IMR-90 (cell line): ENCODE data around the gene IGFL3. TPM values are rescaled to one million over a fixed set of nuclear protein-coding genes. Genes with fewer than 3 reads are reported as not detected.

ENCODE experiments used
- ATAC-seq: fragments of 200-7000 bp; cut with Tn5 transposase; 2 replicates; pipeline ENCODE4 v1.9.1; 2020; ENCODE audit warnings: low read depth, mild to moderate bottlenecking, moderate library complexity
- BruUV-seq: library from RNA; stranded (reverse); fragments of 400-500 nt; replicated peaks from 2 replicates; lab custom pipeline; 2021; lab: Mats Ljungman, UMichigan
- CTCF ChIA-PET: fragments of 300-600 bp; formaldehyde crosslinking; extraction: SDS; loops from one replicate; lab custom pipeline; 2021; ENCODE audit warnings: antibody characterized with exemption; lab: Yijun Ruan, JAX
- POLR2A ChIA-PET: fragments of 300-600 bp; sonication (Branson Sonifier 250); formaldehyde crosslinking; loops from one replicate; lab custom pipeline; 2022; ENCODE audit warnings: antibody characterized with exemption; ENCODE audit not compliant: unreplicated experiment; lab: Charles Lee
- DNase-seq: peaks from one replicate; pipeline ENCODE4 v3.0.0; 2013
- H2AFZ ChIP-seq: replicated peaks from 2 replicates; pipeline ENCODE3; 2013; ENCODE audit warnings: low read length, mild to moderate bottlenecking; ENCODE audit not compliant: poor library complexity
- H2AK5ac ChIP-seq: 2 replicates; pipeline ENCODE4 v1.6.1; 2013; ENCODE audit warnings: low read depth, low read length, inconsistent platforms
- H2AK9ac ChIP-seq: replicated peaks from 2 replicates; pipeline ENCODE3; 2013; ENCODE audit warnings: mild to moderate bottlenecking, low read depth, low read length, moderate library complexity; ENCODE audit not compliant: poor library complexity
- H2BK120ac ChIP-seq: 2 replicates; pipeline ENCODE4 v1.6.1; 2013; ENCODE audit warnings: low read depth, low read length, inconsistent platforms
- H2BK15ac ChIP-seq: 3 replicates; pipeline ENCODE4 v1.6.1; 2013; ENCODE audit warnings: low read depth, low read length, inconsistent platforms
- H2BK20ac ChIP-seq: 2 replicates; pipeline ENCODE4 v1.6.1; 2013; ENCODE audit warnings: low read depth, mild to moderate bottlenecking, inconsistent platforms, low read length, moderate library complexity
- H2BK5ac ChIP-seq: 2 replicates; pipeline ENCODE4 v1.6.1; 2013; ENCODE audit warnings: mild to moderate bottlenecking, low read depth, low read length, inconsistent platforms; ENCODE audit not compliant: poor library complexity, severe bottlenecking
- H3K14ac ChIP-seq: replicated peaks from 2 replicates; pipeline ENCODE4 v1.6.1; 2013; ENCODE audit warnings: low read depth, low read length, inconsistent platforms
- H3K18ac ChIP-seq: 2 replicates; pipeline ENCODE4 v1.6.1; 2013; ENCODE audit warnings: low read depth, low read length, control low read depth
- H3K23ac ChIP-seq: 2 replicates; pipeline ENCODE4 v1.6.1; 2013; ENCODE audit warnings: low read depth, low read length, inconsistent platforms
- H3K27ac ChIP-seq: 2 replicates; pipeline ENCODE4 v1.5.1; 2013; ENCODE audit warnings: mild to moderate bottlenecking, control low read depth, low read length; ENCODE audit not compliant: insufficient read depth
- H3K27me3 ChIP-seq: 2 replicates; pipeline ENCODE4 v1.6.1; 2013; ENCODE audit warnings: low read length; ENCODE audit not compliant: control insufficient read depth, insufficient read depth
- H3K36me3 ChIP-seq: 2 replicates; pipeline ENCODE4 v1.6.1; 2013; ENCODE audit warnings: low read length, mixed read lengths; ENCODE audit not compliant: control insufficient read depth, insufficient read depth
- H3K4ac ChIP-seq: 2 replicates; pipeline ENCODE4 v1.6.1; 2013; ENCODE audit warnings: low read depth, low read length, inconsistent platforms
- H3K4me1 ChIP-seq: 2 replicates; pipeline ENCODE4 v1.6.1; 2013; ENCODE audit warnings: low read length, mixed read lengths; ENCODE audit not compliant: control insufficient read depth, insufficient read depth
- H3K4me2 ChIP-seq: 2 replicates; pipeline ENCODE4 v1.6.1; 2013; ENCODE audit warnings: low read depth, mild to moderate bottlenecking, control low read depth, low read length, moderate library complexity
- H3K4me3 ChIP-seq: 2 replicates; pipeline ENCODE4 v1.5.1; 2013; ENCODE audit warnings: low read depth, mild to moderate bottlenecking, control low read depth, low read length, moderate library complexity; ENCODE audit not compliant: insufficient read depth
- H3K56ac ChIP-seq: 2 replicates; pipeline ENCODE4 v1.6.1; 2013; ENCODE audit warnings: low read length, inconsistent platforms; ENCODE audit not compliant: insufficient read depth; ENCODE audit errors: extremely low read depth
- H3K79me1 ChIP-seq, 2 experiments: 2 replicates each; pipeline ENCODE4 v1.6.1; 2013; ENCODE audit warnings: low read length in 2 of 2, inconsistent platforms in 1 of 2, low read depth in 1 of 2
- H3K9ac ChIP-seq: 2 replicates; pipeline ENCODE4 v1.6.1; 2013; ENCODE audit warnings: low read depth, low read length, control low read depth
- H3K9me1 ChIP-seq: 2 replicates; pipeline ENCODE4 v1.6.1; 2013; ENCODE audit warnings: low read length, inconsistent platforms; ENCODE audit not compliant: insufficient read depth
- H3K9me3 ChIP-seq: 2 replicates; pipeline ENCODE4 v1.6.1; 2013; ENCODE audit warnings: low read length; ENCODE audit not compliant: control insufficient read depth, insufficient read depth
- H4K20me1 ChIP-seq: 2 replicates; pipeline ENCODE4 v1.6.1; 2013; ENCODE audit warnings: low read length, inconsistent platforms; ENCODE audit not compliant: insufficient read depth
- H4K5ac ChIP-seq: 2 replicates; pipeline ENCODE4 v1.6.1; 2013; ENCODE audit warnings: mild to moderate bottlenecking, low read depth, low read length, control low read depth
- H4K8ac ChIP-seq, 2 experiments: 2 replicates each; pipeline ENCODE4 v1.6.1; 2013; ENCODE audit warnings: low read depth in 2 of 2, low read length in 2 of 2, control low read depth in 1 of 2, inconsistent platforms in 1 of 2
- H4K91ac ChIP-seq: 2 replicates; pipeline ENCODE4 v1.6.1; 2013; ENCODE audit warnings: low read depth, low read length, inconsistent platforms; ENCODE audit not compliant: insufficient read depth
- CEBPB ChIP-seq: IDR thresholded peaks from 2 replicates; pipeline ENCODE4 v1.6.1; 2012; ENCODE audit warnings: low read depth, low read length, improper control_type of control experiment
- CHD1 ChIP-seq: IDR thresholded peaks from 2 replicates; pipeline ENCODE4 v1.6.1; 2012; ENCODE audit warnings: low read depth, low read length, improper control_type of control experiment
- FOS ChIP-seq: fragments of 150-350 bp; IDR thresholded peaks from 2 replicates; pipeline ENCODE4 v1.6.1; 2016; ENCODE audit warnings: low read depth, low read length
- MAFK ChIP-seq: IDR thresholded peaks from 2 replicates; pipeline ENCODE4 v1.6.1; 2012; ENCODE audit warnings: low read depth, low read length, improper control_type of control experiment
- MXI1 ChIP-seq: IDR thresholded peaks from 2 replicates; pipeline ENCODE4 v1.6.1; 2012; ENCODE audit warnings: low read depth, mild to moderate bottlenecking, low read length, moderate library complexity, borderline replicate concordance
- NFE2L2 ChIP-seq: fragments of 150-350 bp; IDR thresholded peaks from 2 replicates; pipeline ENCODE4 v1.6.1; 2016; ENCODE audit warnings: low read depth, mild to moderate bottlenecking, low read length
- RCOR1 ChIP-seq: IDR thresholded peaks from 2 replicates; pipeline ENCODE4 v1.6.1; 2012; ENCODE audit warnings: mild to moderate bottlenecking, low read length, improper control_type of control experiment; ENCODE audit not compliant: insufficient replicate concordance
- RFX5 ChIP-seq: IDR thresholded peaks from 2 replicates; pipeline ENCODE4 v1.8.0; 2012; ENCODE audit warnings: low read depth, mild to moderate bottlenecking, low read length, moderate library complexity
- SMC3 ChIP-seq: fragments of 150-350 bp; IDR thresholded peaks from 2 replicates; pipeline ENCODE4 v1.6.1; 2016; ENCODE audit warnings: low read depth, mild to moderate bottlenecking, antibody characterized with exemption, low read length, moderate library complexity
- WGBS, 2 experiments: methylation state at CpG; one replicate each; pipeline versions ENCODE4 v1.1.5 to v1.1.7; 2013; ENCODE audit warnings: missing lambda C conversion rate in 2 of 2; ENCODE audit not compliant: insufficient read length in 1 of 2; ENCODE audit errors: extremely low coverage in 2 of 2; 5-methylcytosine and 5-hydroxymethylcytosine counted together
- dilution Hi-C: fragments of 300-500 bp; cut with HindIII; formaldehyde crosslinking; loops from one replicate; pipeline ENCODE4 v1.14.3; 2018; ENCODE audit warnings: low sequenced_read_pairs; ENCODE audit not compliant: unreplicated experiment
- in situ Hi-C: fragments of 300-500 bp; cut with MboI; formaldehyde crosslinking; loops from 3 replicates; pipeline ENCODE4 v1.14.3; 2019; ENCODE audit warnings: low sequenced_read_pairs, inconsistent platforms, mixed read lengths
- intact Hi-C: fragments of 100-400 bp; cut with micrococcal nuclease; formaldehyde crosslinking; loops from 2 replicates; pipeline ENCODE4 v1.10.0; 2022
- polyA plus RNA-seq, 3 experiments: library from polyadenylated mRNA; depleted of rRNA; stranded (reverse); fragments of >200 nt; gene quantifications; 2 replicates each; pipeline ENCODE4 v1.2.3, GENCODE V29; 2012; ENCODE audit warnings: low replicate concordance in 1 of 3
- total RNA-seq: library from RNA; depleted of rRNA; stranded (reverse); fragments of >200 nt; gene quantifications from 2 replicates; pipeline ENCODE4 v1.2.3, GENCODE V29; 2012

The IGFL3 gene
- total and polyA plus RNA-seq, 2 of the 4 experiments (the other 2 are of a cell fraction): not detected

DNA sequence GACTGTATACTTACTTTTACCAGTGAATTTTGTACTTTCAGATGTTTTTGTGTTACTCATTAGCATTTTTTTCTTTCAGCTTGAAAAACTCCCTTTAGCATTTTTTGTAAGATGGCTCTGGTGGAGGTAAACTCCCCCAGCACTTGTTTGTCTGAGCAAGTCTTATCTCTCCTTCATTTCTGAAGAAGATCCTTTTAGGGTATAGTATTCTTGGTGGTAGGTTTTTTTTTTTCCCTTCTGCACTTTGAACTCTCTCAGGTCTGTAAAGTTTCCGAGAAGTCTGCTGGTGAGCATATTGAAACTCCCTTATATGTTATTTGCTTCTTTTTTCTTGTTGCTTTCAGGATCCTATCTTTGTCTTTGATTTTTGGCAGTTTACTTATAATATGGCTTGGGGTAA lies 35.1 kb downstream of the IGFL3 start:
- Histone ChIP-seq H3K27me3 (peaks cover 25% of the 10 kb centered on the region), H2BK120ac (no peak overlapping the region), H2BK15ac (no peak overlapping the region), H3K27ac (no peak overlapping the region), H3K56ac (no peak overlapping the region), H2BK5ac (no peak overlapping the region), H4K5ac (no peak overlapping the region), H3K9me3 (peaks cover 17% of the 10 kb centered on the region), H3K18ac (no peak overlapping the region), H3K4ac (no peak overlapping the region), H3K14ac (no peak overlapping the region), H4K91ac (no peak overlapping the region), H3K9me1 (no peaks in the 10 kb centered on the region), H2BK20ac (no peak overlapping the region), H4K20me1 (no peaks in the 10 kb centered on the region), H2AFZ (no peak overlapping the region), H2AK5ac (no peak overlapping the region), H4K8ac (no peak overlapping the region), H3K9ac (no peak overlapping the region), H3K23ac (no peak overlapping the region), H3K4me3 (no peak overlapping the region), H2AK9ac (no peak overlapping the region), H3K4me2 (no peak overlapping the region), H3K36me3 (no peaks in the 10 kb centered on the region), H3K4me1 (no peaks in the 10 kb centered on the region), H3K79me1 (no peaks in the 10 kb centered on the region)
- DNase-seq: no peak
- BruUV-seq: no TSS peak
- no peak for ATAC-seq
- ChIA-PET CTCF (no interaction called here), POLR2A (no interaction called here)
- dilution Hi-C loops: no loop called here
- WGBS, 2 experiments: no CpG with 5 or more reads among the region's 1 CpG
- intact Hi-C loops: no loop called here
- TF ChIP-seq MAFK: no peak
- no peak for TF ChIP-seq CEBPB
- TF ChIP-seq MXI1: no peak
- no peak for TF ChIP-seq FOS
- TF ChIP-seq CHD1: no peak
- TF ChIP-seq RFX5: no peak
- TF ChIP-seq RCOR1: no peak
- no peak for TF ChIP-seq SMC3
- no peak for TF ChIP-seq NFE2L2
- in situ Hi-C loops: no loop called here
